Neutrophil (primary cell): ENCODE data around the gene KRT78.

Source experiments
- H3K27ac ChIP-seq: fragments of 200-600 bp; sonication (generic); 2 replicates; pipeline ENCODE4 v1.5.1; 2016; ENCODE audit warnings: mild to moderate bottlenecking, moderate library complexity
- H3K27me3 ChIP-seq: fragments of 200-600 bp; sonication (generic); 2 replicates; pipeline ENCODE4 v1.6.0; 2016; ENCODE audit warnings: mild to moderate bottlenecking
- H3K36me3 ChIP-seq: fragments of 200-600 bp; sonication (generic); 2 replicates; pipeline ENCODE4 v1.5.1; 2017
- H3K4me1 ChIP-seq, 2 experiments: fragments of 200-600 bp in 1 of 2; sonication (generic) in 1 of 2; 1 replicate in 1 of 2; 2 replicates in 1 of 2; pipeline versions ENCODE4 v1.5.1 to v1.6.1; 2013 to 2016; ENCODE audit warnings: low read depth in 1 of 2, low read length in 1 of 2, mild to moderate bottlenecking in 1 of 2, moderate library complexity in 1 of 2; ENCODE audit not compliant: control insufficient read depth in 1 of 2, insufficient read depth in 1 of 2
- H3K4me3 ChIP-seq, 2 experiments: fragments of 200-600 bp in 1 of 2; sonication (generic) in 1 of 2; 1 replicate in 1 of 2; 2 replicates in 1 of 2; pipeline ENCODE4 v1.5.1; 2013 to 2016; ENCODE audit warnings: low read depth in 1 of 2, low read length in 1 of 2, mild to moderate bottlenecking in 1 of 2, moderate library complexity in 1 of 2
- H3K9me3 ChIP-seq: fragments of 200-600 bp; sonication (generic); 2 replicates; pipeline ENCODE4 v1.5.1; 2016
- TF ChIP-seq, protein P1 (sequence below): fragments of 200-600 bp; sonication (generic); IDR thresholded peaks from 2 replicates; pipeline ENCODE4 v1.5.1; 2016; ENCODE audit warnings: antibody characterized with exemption

The KRT78 gene

DNA sequence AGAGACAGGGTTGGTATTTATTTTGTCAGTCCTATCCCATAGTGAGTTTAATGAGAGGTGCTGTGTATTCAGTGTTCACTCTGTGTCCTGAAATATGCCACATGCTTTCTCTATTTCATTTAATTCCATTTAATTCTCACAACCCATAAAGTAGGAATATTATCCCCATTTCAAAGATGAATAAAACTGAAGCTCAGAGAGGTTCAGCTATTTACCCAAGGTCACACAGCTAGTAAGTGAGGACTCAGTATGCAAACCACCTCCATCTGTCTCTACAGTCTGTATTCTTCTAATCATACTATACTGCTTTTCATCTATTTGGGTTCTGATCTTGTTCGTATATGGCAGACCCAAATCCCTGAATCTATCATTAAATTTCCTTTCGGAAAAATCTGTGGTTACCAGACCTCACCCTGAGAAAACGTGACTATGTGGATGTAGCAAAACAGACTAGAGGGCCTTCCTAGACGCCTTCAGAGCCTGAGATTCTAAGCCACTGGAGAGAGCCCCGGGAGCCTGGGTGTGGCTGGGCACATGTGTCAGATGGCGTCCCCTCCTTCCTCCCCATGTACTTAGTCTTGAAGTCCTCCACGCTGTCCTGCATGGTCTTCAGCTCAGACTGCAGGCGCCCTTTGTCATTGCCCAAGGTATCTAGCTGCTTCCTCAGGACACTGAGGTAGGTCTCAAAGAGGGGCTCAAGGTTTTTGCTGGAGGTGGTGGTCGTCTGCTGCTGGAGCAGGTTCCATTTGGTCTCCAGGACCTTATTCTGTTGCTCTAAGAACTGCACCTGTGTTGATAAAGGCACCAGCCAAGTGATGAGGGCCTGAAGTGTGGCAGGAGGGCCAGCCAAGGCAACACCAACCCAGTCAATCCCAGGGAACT is 37.4 kb downstream of the KRT78 start:
- Histone ChIP-seq H3K4me1 (no peaks in the 10 kb centered on the region), H3K9me3 (no peaks in the 10 kb centered on the region)

DNA sequence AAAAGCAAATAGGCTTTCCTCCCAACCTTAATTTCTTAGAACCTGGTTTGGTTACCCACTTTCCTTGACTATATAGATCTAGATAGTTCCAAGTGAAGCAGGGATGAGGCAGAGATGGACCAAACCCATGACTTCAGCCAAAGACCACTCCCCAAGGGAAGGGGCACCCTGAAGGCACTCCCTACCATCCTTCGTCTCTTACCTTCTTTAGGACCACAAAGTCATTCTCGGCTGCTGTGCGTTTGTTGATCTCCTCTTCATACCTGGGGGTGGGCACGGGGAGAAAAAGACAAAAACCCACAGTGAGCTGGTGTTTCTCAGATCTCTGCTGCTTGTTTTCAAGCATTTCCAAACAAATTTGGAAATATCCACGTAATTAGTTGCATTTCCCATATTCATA is 38.2 kb downstream of the KRT78 start:
- Histone ChIP-seq H3K27ac (no peak overlapping the region), H3K27me3 (no peaks in the 10 kb centered on the region), H3K36me3 (no peaks in the 10 kb centered on the region), H3K4me1 (no peaks in the 10 kb centered on the region), H3K9me3 (no peaks in the 10 kb centered on the region), H3K4me3 (no peak overlapping the region)
- TF ChIP-seq, protein P1, sequence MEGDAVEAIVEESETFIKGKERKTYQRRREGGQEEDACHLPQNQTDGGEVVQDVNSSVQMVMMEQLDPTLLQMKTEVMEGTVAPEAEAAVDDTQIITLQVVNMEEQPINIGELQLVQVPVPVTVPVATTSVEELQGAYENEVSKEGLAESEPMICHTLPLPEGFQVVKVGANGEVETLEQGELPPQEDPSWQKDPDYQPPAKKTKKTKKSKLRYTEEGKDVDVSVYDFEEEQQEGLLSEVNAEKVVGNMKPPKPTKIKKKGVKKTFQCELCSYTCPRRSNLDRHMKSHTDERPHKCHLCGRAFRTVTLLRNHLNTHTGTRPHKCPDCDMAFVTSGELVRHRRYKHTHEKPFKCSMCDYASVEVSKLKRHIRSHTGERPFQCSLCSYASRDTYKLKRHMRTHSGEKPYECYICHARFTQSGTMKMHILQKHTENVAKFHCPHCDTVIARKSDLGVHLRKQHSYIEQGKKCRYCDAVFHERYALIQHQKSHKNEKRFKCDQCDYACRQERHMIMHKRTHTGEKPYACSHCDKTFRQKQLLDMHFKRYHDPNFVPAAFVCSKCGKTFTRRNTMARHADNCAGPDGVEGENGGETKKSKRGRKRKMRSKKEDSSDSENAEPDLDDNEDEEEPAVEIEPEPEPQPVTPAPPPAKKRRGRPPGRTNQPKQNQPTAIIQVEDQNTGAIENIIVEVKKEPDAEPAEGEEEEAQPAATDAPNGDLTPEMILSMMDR: no peak

More for the DNA sequence above, 37.4 kb downstream of the KRT78 start:
- TF ChIP-seq, protein P1: no peak
- no peaks in the 10 kb centered on the region for H3K36me3 ChIP-seq
- H3K4me3 ChIP-seq: no peak overlapping the region
- H3K27ac ChIP-seq: no peak overlapping the region
- H3K27me3 ChIP-seq: no peaks in the 10 kb centered on the region

DNA sequence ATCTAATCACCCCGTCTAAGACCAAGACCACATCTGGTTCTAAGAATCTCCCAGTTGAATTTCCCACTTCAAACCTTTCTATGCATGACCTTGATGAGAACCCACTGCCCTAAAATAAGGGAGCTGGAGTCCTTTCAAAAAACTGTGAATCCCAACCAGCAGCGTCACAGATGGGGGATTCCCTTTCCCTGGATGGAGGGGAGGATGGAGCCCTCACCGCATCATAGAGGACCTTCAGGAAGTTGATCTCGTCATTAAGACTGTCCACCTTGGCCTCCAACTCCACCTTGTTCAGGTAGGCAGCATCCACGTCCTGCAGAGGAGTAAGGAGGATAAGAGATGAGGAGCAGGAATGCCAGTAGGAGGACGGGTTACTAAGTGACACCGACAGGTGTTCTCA is 39.6 kb downstream of the KRT78 start:
- Histone ChIP-seq H3K27ac (no peak overlapping the region), H3K27me3 (no peaks in the 10 kb centered on the region), H3K9me3 (no peaks in the 10 kb centered on the region), H3K4me3 (no peak overlapping the region), H3K36me3 (no peaks in the 10 kb centered on the region), H3K4me1 (no peaks in the 10 kb centered on the region)
- TF ChIP-seq, protein P1: no peak

DNA sequence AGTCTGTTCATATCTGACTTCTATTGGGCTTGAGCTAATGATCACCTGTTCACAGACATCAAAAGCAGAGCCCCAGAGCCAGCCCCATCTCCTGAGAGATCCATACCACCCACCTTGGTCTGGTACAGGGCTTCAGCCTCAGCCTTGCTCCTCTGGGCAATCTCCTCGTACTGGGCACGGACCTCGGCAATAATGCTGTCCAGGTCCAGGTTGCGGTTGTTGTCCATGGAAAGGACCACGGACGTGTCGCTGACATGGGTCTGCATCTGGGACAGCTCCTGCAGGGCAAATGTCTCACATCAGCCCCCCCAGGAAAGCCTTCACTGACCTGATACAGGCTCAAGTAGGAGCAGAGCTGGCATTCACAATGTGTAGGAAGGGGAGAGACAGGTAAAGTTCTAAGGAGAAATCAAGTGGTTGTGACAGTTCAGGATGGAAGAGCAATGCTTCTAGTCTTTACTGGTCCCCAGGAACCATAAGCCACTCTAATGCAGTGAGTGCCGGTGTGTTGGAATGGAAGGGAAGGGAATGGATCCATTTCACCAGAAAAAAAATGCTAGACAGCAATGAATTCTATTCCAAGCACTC is 40.1 kb downstream of the KRT78 start:
- Histone ChIP-seq H3K9me3 (no peaks in the 10 kb centered on the region), H3K36me3 (no peaks in the 10 kb centered on the region), H3K4me3 (no peak overlapping the region), H3K27ac (no peak overlapping the region), H3K4me1 (no peaks in the 10 kb centered on the region), H3K27me3 (no peaks in the 10 kb centered on the region)
- TF ChIP-seq, protein P1: no peak

DNA sequence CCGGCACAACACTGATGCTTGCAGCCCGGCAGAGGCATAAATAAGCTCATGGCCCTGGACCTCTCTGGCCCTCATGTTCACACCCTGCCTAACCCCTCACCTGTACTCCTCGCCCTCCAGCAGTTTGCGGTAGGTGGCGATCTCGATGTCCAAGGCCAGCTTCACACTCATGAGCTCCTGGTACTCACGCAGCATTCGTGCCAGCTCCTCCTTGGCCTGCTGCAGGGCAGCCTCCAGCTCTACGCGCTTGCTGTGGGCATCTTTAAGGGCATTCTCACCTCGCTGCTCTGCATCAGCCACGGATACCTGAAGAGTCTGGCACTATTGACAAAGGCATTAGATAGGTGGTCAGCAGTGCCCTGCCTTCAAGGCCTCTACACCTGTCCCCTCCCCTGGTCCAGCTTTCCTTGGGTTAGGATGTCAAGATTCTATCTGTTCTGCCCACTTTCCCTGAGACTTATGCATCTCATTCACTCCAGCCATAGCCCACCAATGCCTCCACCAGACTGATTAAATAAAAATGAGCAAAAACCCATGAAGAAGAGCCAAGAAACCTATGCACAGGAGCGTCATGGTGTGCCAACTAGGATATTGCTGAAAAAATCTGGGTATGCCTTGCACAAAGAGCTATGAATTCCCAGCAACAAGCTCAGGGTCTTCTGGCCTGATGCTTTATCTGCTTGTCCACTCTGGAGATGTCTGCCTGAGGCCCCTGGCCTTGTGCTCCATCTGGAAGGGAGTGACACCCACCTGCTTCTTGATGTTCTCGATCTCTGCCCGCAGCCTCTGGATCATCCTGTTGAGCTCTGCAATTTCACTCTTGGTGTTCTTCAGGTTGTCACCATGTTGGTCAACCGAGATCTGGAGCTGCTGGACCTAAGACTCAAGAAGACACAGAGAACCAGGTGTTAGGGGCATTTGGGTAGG is 41.0 kb downstream of the KRT78 start:
- H3K27ac ChIP-seq: no peak overlapping the region
- H3K4me1 ChIP-seq: no peaks in the 10 kb centered on the region
- no peaks in the 10 kb centered on the region for H3K27me3 ChIP-seq
- H3K9me3 ChIP-seq: no peaks in the 10 kb centered on the region
- TF ChIP-seq, protein P1: no peak
- no peak overlapping the region for H3K4me3 ChIP-seq
- H3K36me3 ChIP-seq: no peaks in the 10 kb centered on the region
